H1 (cell line): ENCODE data around the gene MFAP3L. TPM values are rescaled to one million over a fixed set of nuclear protein-coding genes. Genes with fewer than 3 reads are reported as not detected.

ENCODE experiments used
- CTCF ChIA-PET: fragments of 300-600 bp; sonication (Branson Sonifier 250); formaldehyde crosslinking; loops from one replicate; lab custom pipeline; 2021; ENCODE audit not compliant: partially characterized antibody; lab: Charles Lee
- POLR2A ChIA-PET: fragments of 300-600 bp; sonication (Branson Sonifier 250); formaldehyde crosslinking; loops from one replicate; lab custom pipeline; 2021; ENCODE audit warnings: inconsistent platforms; ENCODE audit not compliant: partially characterized antibody; lab: Charles Lee
- DNase-seq, 2 experiments: peaks; one replicate each; pipeline versions ENCODE4 v3.0.0 to v3.0.0-alpha.2; 2010 to 2022; ENCODE audit warnings: low spot score in 2 of 2, low read depth in 1 of 2, mixed read lengths in 1 of 2
- FAIRE-seq: peaks from 2 replicates; lab custom pipeline; 2011; peaks lifted over from hg19 to GRCh38; lab: Jason Lieb, UNC
- H2AFZ ChIP-seq: 2 replicates; pipeline ENCODE4 v1.8.1; 2012; ENCODE audit warnings: low read length, inconsistent platforms
- H2AK5ac ChIP-seq: 2 replicates; pipeline ENCODE4 v1.6.1; 2013; ENCODE audit warnings: low read depth, low read length
- H2BK120ac ChIP-seq: replicated peaks from 2 replicates; pipeline ENCODE3; 2013; ENCODE audit warnings: low read depth, low read length, inconsistent platforms
- H2BK12ac ChIP-seq: 2 replicates; pipeline ENCODE4 v1.6.1; 2013; ENCODE audit warnings: low read depth, low read length
- H2BK15ac ChIP-seq: 2 replicates; pipeline ENCODE4 v1.6.1; 2013; ENCODE audit warnings: low read length
- H2BK20ac ChIP-seq: 2 replicates; pipeline ENCODE4 v1.6.1; 2013; ENCODE audit warnings: low read length
- H2BK5ac ChIP-seq: 2 replicates; pipeline ENCODE4 v1.6.1; 2013; ENCODE audit warnings: low read depth, low read length
- H3K14ac ChIP-seq: 2 replicates; pipeline ENCODE4 v1.6.1; 2013; ENCODE audit warnings: inconsistent platforms; ENCODE audit not compliant: insufficient read length
- H3K18ac ChIP-seq: 2 replicates; pipeline ENCODE4 v1.6.1; 2013; ENCODE audit warnings: low read length; ENCODE audit errors: extremely low read depth
- H3K23ac ChIP-seq: 2 replicates; pipeline ENCODE4 v1.6.1; 2013; ENCODE audit warnings: inconsistent platforms; ENCODE audit not compliant: insufficient read length
- H3K23me2 ChIP-seq: 2 replicates; pipeline ENCODE4 v1.6.1; 2013; ENCODE audit warnings: low read depth, low read length
- H3K27ac ChIP-seq: 2 replicates; pipeline ENCODE4 v1.6.1; 2011; ENCODE audit warnings: low read depth, low read length, inconsistent platforms
- H3K27me3 ChIP-seq, 4 experiments: replicated peaks in 1 of 4; 1 replicate in 1 of 4; 2 replicates in 3 of 4; pipeline versions ENCODE4 v1.6.1 to v1.8.1; 2011 to 2013; ENCODE audit warnings: low read length in 3 of 4, mild to moderate bottlenecking in 3 of 4, inconsistent platforms in 2 of 4, mixed read lengths in 2 of 4, moderate library complexity in 1 of 4; ENCODE audit not compliant: control insufficient read depth in 3 of 4, insufficient read depth in 3 of 4; ENCODE audit errors: extremely low read depth in 1 of 4
- H3K36me3 ChIP-seq, 4 experiments: 2 replicates each; pipeline versions ENCODE4 v1.6.1 to v1.8.1; 2011 to 2013; ENCODE audit warnings: mild to moderate bottlenecking in 4 of 4, low read length in 3 of 4, moderate library complexity in 2 of 4, control low read depth in 1 of 4, inconsistent platforms in 1 of 4; ENCODE audit not compliant: insufficient read depth in 4 of 4, control insufficient read depth in 2 of 4
- H3K4ac ChIP-seq: replicated peaks from 2 replicates; pipeline ENCODE3; 2013; ENCODE audit warnings: low read length, low read depth, mixed read lengths, inconsistent platforms; ENCODE audit not compliant: insufficient read length
- H3K4me1 ChIP-seq, 4 experiments: replicated peaks in 1 of 4; 1 replicate in 1 of 4; 2 replicates in 3 of 4; pipeline versions ENCODE4 v1.6.1 to v1.8.1; 2011 to 2013; ENCODE audit warnings: low read length in 3 of 4, inconsistent platforms in 2 of 4, mixed read lengths in 1 of 4; ENCODE audit not compliant: insufficient read depth in 4 of 4, control insufficient read depth in 3 of 4
- H3K4me2 ChIP-seq, 2 experiments: 2 replicates each; pipeline versions ENCODE4 v1.6.1 to v1.8.1; 2011 to 2013; ENCODE audit warnings: low read depth in 2 of 2, low read length in 2 of 2, control low read depth in 1 of 2, inconsistent platforms in 1 of 2, mild to moderate bottlenecking in 1 of 2; ENCODE audit not compliant: insufficient read depth in 1 of 2
- H3K4me3 ChIP-seq, 4 experiments: fragments of 200-600, 300-600 bp in 1 of 4; sonication (generic), shearing (Covaris generic), sonication (Bioruptor Twin) in 1 of 4; 2 replicates each; pipeline versions ENCODE4 v1.5.1 to v1.8.1; 2011 to 2016; ENCODE audit warnings: low read length in 4 of 4, low read depth in 3 of 4, control low read depth in 2 of 4, inconsistent platforms in 2 of 4, mild to moderate bottlenecking in 2 of 4, mixed read lengths in 1 of 4, moderate library complexity in 1 of 4; ENCODE audit not compliant: insufficient read depth in 2 of 4; ENCODE audit errors: extremely low read depth in 1 of 4
- H3K56ac ChIP-seq: replicated peaks from 2 replicates; pipeline ENCODE3; 2013; ENCODE audit warnings: low read depth, mild to moderate bottlenecking, mixed read lengths, low read length, inconsistent platforms; ENCODE audit not compliant: insufficient read length
- H3K79me1 ChIP-seq: 2 replicates; pipeline ENCODE4 v1.6.1; 2013; ENCODE audit warnings: low read depth, low read length, control low read depth
- H3K79me2 ChIP-seq, 2 experiments: 2 replicates each; pipeline versions ENCODE4 v1.6.1 to v1.8.1; 2012 to 2013; ENCODE audit warnings: low read length in 2 of 2, mild to moderate bottlenecking in 2 of 2, inconsistent platforms in 1 of 2; ENCODE audit not compliant: insufficient read depth in 2 of 2, control insufficient read depth in 1 of 2
- H3K9ac ChIP-seq, 4 experiments: replicated peaks in 1 of 4; 1 replicate in 1 of 4; 2 replicates in 3 of 4; pipeline versions ENCODE4 v1.6.1 to v1.8.1; 2011 to 2013; ENCODE audit warnings: low read depth in 3 of 4, low read length in 3 of 4, control low read depth in 2 of 4, mild to moderate bottlenecking in 2 of 4, moderate library complexity in 2 of 4, inconsistent platforms in 1 of 4; ENCODE audit errors: extremely low read depth in 1 of 4
- H3K9me3 ChIP-seq, 2 experiments: 2 replicates each; pipeline versions ENCODE4 v1.6.1 to v1.8.1; 2012 to 2013; ENCODE audit warnings: mild to moderate bottlenecking in 2 of 2, moderate library complexity in 2 of 2, control low read depth in 1 of 2, inconsistent platforms in 1 of 2, low read depth in 1 of 2, low read length in 1 of 2, mixed read lengths in 1 of 2; ENCODE audit not compliant: insufficient read depth in 2 of 2
- H4K20me1 ChIP-seq, 2 experiments: replicated peaks in 1 of 2; 2 replicates each; pipeline versions ENCODE3 to v1.8.1; 2011 to 2013; ENCODE audit warnings: inconsistent platforms in 2 of 2, low read length in 2 of 2, mild to moderate bottlenecking in 1 of 2; ENCODE audit not compliant: insufficient read depth in 2 of 2, control insufficient read depth in 1 of 2
- H4K5ac ChIP-seq: 2 replicates; pipeline ENCODE4 v1.6.1; 2013; ENCODE audit warnings: low read length, low read depth, mixed read lengths, inconsistent platforms; ENCODE audit not compliant: insufficient read length
- H4K8ac ChIP-seq: 2 replicates; pipeline ENCODE4 v1.8.0; 2013; ENCODE audit warnings: mild to moderate bottlenecking, moderate library complexity, low read length, inconsistent platforms; ENCODE audit not compliant: insufficient read depth; ENCODE audit errors: extremely low read depth
- H4K91ac ChIP-seq: replicated peaks from 2 replicates; pipeline ENCODE3; 2013; ENCODE audit warnings: low read length, mixed read lengths, inconsistent platforms; ENCODE audit not compliant: insufficient read length
- BACH1 ChIP-seq: IDR thresholded peaks from 2 replicates; pipeline ENCODE4 v1.6.1; 2012; ENCODE audit warnings: low read length, improper control_type of control experiment
- CBX8 ChIP-seq: fragments of 300-800, 300-1000 bp; sonication (generic); IDR thresholded peaks from 2 replicates; pipeline ENCODE4 v1.7.1; 2016; ENCODE audit warnings: low read depth, low read length, borderline replicate concordance
- EP300 ChIP-seq, 2 experiments: IDR thresholded peaks; 1 replicate in 1 of 2; 2 replicates in 1 of 2; pipeline ENCODE4 v1.6.1; 2011 to 2012; ENCODE audit warnings: low read depth in 2 of 2, low read length in 2 of 2, mild to moderate bottlenecking in 2 of 2, borderline replicate concordance in 1 of 2, inconsistent platforms in 1 of 2, moderate library complexity in 1 of 2
- MAFK ChIP-seq: IDR thresholded peaks from 2 replicates; pipeline ENCODE4 v1.6.1; 2012; ENCODE audit warnings: low read depth, mild to moderate bottlenecking, improper control_type of control experiment, low read length
- SP4 ChIP-seq: IDR thresholded peaks from 2 replicates; pipeline ENCODE4 v1.6.1; 2012; ENCODE audit warnings: low read length, inconsistent platforms
- SRF ChIP-seq: IDR thresholded peaks from 2 replicates; pipeline ENCODE4 v1.6.1; 2011; ENCODE audit warnings: mild to moderate bottlenecking, low read depth, low read length, moderate library complexity
- WGBS, 2 experiments: shearing (Covaris generic) in 1 of 2; methylation state at CpG; one replicate each; pipeline versions ENCODE4 v1.1.6 to v1.1.7; 2013 to 2015; ENCODE audit warnings: low lambda C conversion rate in 2 of 2, mixed read lengths in 2 of 2, inconsistent platforms in 1 of 2, low coverage in 1 of 2, missing lambda C conversion rate in 1 of 2; ENCODE audit not compliant: insufficient replicate concordance in 2 of 2, insufficient coverage in 1 of 2, insufficient read length in 1 of 2; ENCODE audit errors: extremely low coverage in 1 of 2, missing lambda C conversion rate in 1 of 2; 5-methylcytosine and 5-hydroxymethylcytosine counted together
- polyA plus RNA-seq, 7 experiments: library from polyadenylated mRNA; depleted of rRNA in 3 of 7; stranded (reverse) in 5 of 7; unstranded in 2 of 7; fragments of >200 nt in 5 of 7; fragments of 200-250 nt in 2 of 7; gene quantifications; 1 replicate in 5 of 7; 2 replicates in 1 of 7; 4 replicates in 1 of 7; pipeline versions ENCODE4 v1.2.1 to v1.2.3, GENCODE V29; 2011 to 2013; ENCODE audit warnings: missing spikeins in 2 of 7, mixed read lengths in 2 of 7
- total RNA-seq: library from RNA; stranded (reverse); fragmentation: NEBNext Ultra II Directional; extraction: Animal tissue kit (Norgen Biotek cat#: 25700); gene quantifications from 2 replicates; pipeline ENCODE4 v1.2.1, GENCODE V29; 2021

Gene MFAP3L
- total and polyA plus RNA-seq, 2 of the 8 experiments (the other 6 are each of a cell fraction or from before 2014, with no cell fraction given), result 7.0 to 9.8 TPM

- no peak for FAIRE-seq
- H3K14ac ChIP-seq, result no peak overlapping the region
- DNase-seq, result no peak
- no peak overlapping the region for H3K4me3 ChIP-seq
- H3K79me1 ChIP-seq, result no peaks in the 10 kb centered on the region
- H2AFZ ChIP-seq, result no peak overlapping the region
- no peak overlapping the region for H3K56ac ChIP-seq
- H3K4me2 ChIP-seq, result no peak overlapping the region
- no peaks in the 10 kb centered on the region for H3K36me3 ChIP-seq
- H3K79me2 ChIP-seq, result no peaks in the 10 kb centered on the region
- H2AK5ac ChIP-seq, result no peak overlapping the region
- no peak overlapping the region for H2BK20ac ChIP-seq
- 91% methylated on average over 12 of the region's 12 CpGs; no CpG with 5 or more reads in 1 of the 2 experiments for whole genome bisulfite sequencing, 2 experiments
- H3K23ac ChIP-seq, result no peak overlapping the region
- no peak overlapping the region for H4K91ac ChIP-seq
- no peak overlapping the region for H3K27ac ChIP-seq
- H3K4ac ChIP-seq, result no peak overlapping the region
- no peaks in the 10 kb centered on the region for H3K23me2 ChIP-seq
- peaks cover 0 to 5% (median 3%) of the 10 kb centered on the region in 4 experiments; a peak in 3 of 7 replicates for H3K4me1 ChIP-seq
- H4K5ac ChIP-seq, result no peak overlapping the region
- H3K9ac ChIP-seq, result no peak overlapping the region
- TF ChIP-seq MAFK (peak; percentile 96), SP4 (no peak), SRF (no peak), BACH1 (peak; percentile 75), CBX8 (no peak), EP300 (IDR thresholded peaks at IDR 0.05; ENCODE audit: borderline replicate concordance in 1 of 2, low read depth in 2 of 2, low read length in 2 of 2) (no peak)
- TF ChIP-seq, all 59 proteins: peak for 2
- H2BK12ac ChIP-seq, result no peak overlapping the region
- no peak overlapping the region for H4K8ac ChIP-seq
- no peak overlapping the region for H2BK5ac ChIP-seq
- ChIA-PET CTCF (interaction anchor here (1.3 to 3.1 kb wide), 2 partner anchors 165 to 193 kb away, joined by 3 to 8 read pairs; no protein-coding TSS in a partner anchor), POLR2A (interaction anchor here (1.0 to 1.5 kb wide), 2 partner anchors 9 to 20 kb away, joined by 3 read pairs; no protein-coding TSS in a partner anchor)
- H3K27me3 ChIP-seq, result no peaks in the 10 kb centered on the region
- H3K18ac ChIP-seq, result no peak overlapping the region
- no peak overlapping the region for H2BK120ac ChIP-seq
- no peaks in the 10 kb centered on the region for H4K20me1 ChIP-seq
- H3K9me3 ChIP-seq, result no peaks in the 10 kb centered on the region
- H2BK15ac ChIP-seq, result no peak overlapping the region
These were observed 22.8 kb downstream of the MFAP3L start for GRCh38 chr4:170003071-170004070.
